22Rv1 (cell line): ENCODE measurements around the gene UCN2.
"Not testable (repeated sequence)": the region's sequence is repeated elsewhere in the genome, so short reads cannot be mapped to it uniquely, and the experiment has no call there.

Experiments
- CTCF ChIP-seq: fragments of 450-650 bp; IDR thresholded peaks from 2 replicates; pipeline ENCODE4 v1.5.1; 2017; ENCODE audit warnings: mild to moderate bottlenecking
- ZFX ChIP-seq: fragments of 450-650 bp; IDR thresholded peaks from 2 replicates; pipeline ENCODE4 v1.6.1; 2017; ENCODE audit warnings: antibody characterized with exemption, borderline replicate concordance

- TF ChIP-seq CTCF, ZFX: not testable (repeated sequence)
These were observed 32.9 kb downstream of the UCN2 start for GRCh38 chr3:48530701-48531100.
